SJSA1 (cell line): ENCODE data around the gene WWOX. TPM values are rescaled to one million over a fixed set of nuclear protein-coding genes. Genes with fewer than 3 reads are reported as not detected.
"Not testable (repeated sequence)": the region's sequence is repeated elsewhere in the genome, so short reads cannot be mapped to it uniquely, and the experiment has no call there.

Experiments used
- DNase-seq, 2 experiments: peaks; one replicate each; pipeline ENCODE4 v3.0.0-alpha.2; 2015 to 2020; ENCODE audit warnings: low spot score in 2 of 2, low read depth in 1 of 2
- H3K27ac ChIP-seq: fragments of 250-450 bp; sonication (Bioruptor Pico); 2 replicates; pipeline ENCODE4 v1.5.1; 2020; ENCODE audit warnings: mild to moderate bottlenecking, moderate library complexity
- H3K27me3 ChIP-seq: fragments of 250-450 bp; sonication (Bioruptor Pico); replicated peaks from 2 replicates; pipeline ENCODE4 v1.5.1; 2020; ENCODE audit warnings: mild to moderate bottlenecking, moderate library complexity
- H3K36me3 ChIP-seq: fragments of 250-450 bp; sonication (Bioruptor Pico); 2 replicates; pipeline ENCODE4 v1.5.1; 2020; ENCODE audit warnings: mild to moderate bottlenecking
- H3K4me1 ChIP-seq: fragments of 250-450 bp; sonication (Bioruptor Pico); replicated peaks from 2 replicates; pipeline ENCODE4 v1.6.1; 2021; ENCODE audit warnings: mild to moderate bottlenecking
- H3K4me3 ChIP-seq: fragments of 250-450 bp; sonication (Bioruptor Pico); 2 replicates; pipeline ENCODE4 v1.5.1; 2020; ENCODE audit warnings: mild to moderate bottlenecking
- H3K9me3 ChIP-seq: fragments of 250-450 bp; sonication (Bioruptor Pico); replicated peaks from 2 replicates; pipeline ENCODE4 v1.5.1; 2020; ENCODE audit warnings: mild to moderate bottlenecking
- total RNA-seq: library from RNA; depleted of rRNA; stranded (reverse); fragments of >200 nt; shearing (Covaris generic); gene quantifications from 2 replicates; pipeline ENCODE4 v1.2.3, GENCODE V29; 2014

The WWOX gene
- total RNA-seq, 1 experiment from 2014 or later, result 13.4 TPM

- no peak overlapping the region for H3K27ac ChIP-seq
- no peaks in the 10 kb centered on the region for H3K36me3 ChIP-seq
- peaks cover 2% of the 10 kb centered on the region; the same call in 1 of the 2 replicates for H3K9me3 ChIP-seq
- H3K27me3 ChIP-seq, result no peaks in the 10 kb centered on the region
- DNase-seq, result no peak
- H3K4me1 ChIP-seq, result no peaks in the 10 kb centered on the region
- no peak overlapping the region for H3K4me3 ChIP-seq
Measured at GRCh38 chr16:79041206-79041605, 941.8 kb downstream of the WWOX start.

- no peaks in the 10 kb centered on the region for H3K27me3 ChIP-seq
- DNase-seq, result no peak
- no peaks in the 10 kb centered on the region for H3K36me3 ChIP-seq
- no peak overlapping the region for H3K27ac ChIP-seq
- H3K4me1 ChIP-seq, result no peaks in the 10 kb centered on the region
- no peak overlapping the region for H3K4me3 ChIP-seq
- H3K9me3 ChIP-seq, result no peaks in the 10 kb centered on the region; the same call in 1 of the 2 replicates
Measured at GRCh38 chr16:79042141-79042540, 942.7 kb downstream of the WWOX start.

GRCh38 chr16:79042886-79043285 lies 943.4 kb downstream of the WWOX start:
- H3K4me1 ChIP-seq, result no peaks in the 10 kb centered on the region
- DNase-seq, result no peak
- H3K9me3 ChIP-seq, result no peaks in the 10 kb centered on the region; the same call in 1 of the 2 replicates
- no peak overlapping the region for H3K27ac ChIP-seq
- H3K27me3 ChIP-seq, result no peaks in the 10 kb centered on the region
- no peak overlapping the region for H3K4me3 ChIP-seq
- H3K36me3 ChIP-seq, result no peaks in the 10 kb centered on the region

- DNase-seq, result no peak
- Histone ChIP-seq H3K27ac (no peak overlapping the region), H3K36me3 (no peaks in the 10 kb centered on the region), H3K4me1 (no peaks in the 10 kb centered on the region), H3K4me3 (no peak overlapping the region), H3K27me3 (no peaks in the 10 kb centered on the region), H3K9me3 (no peaks in the 10 kb centered on the region; the same call in 1 of the 2 replicates)
Measured at GRCh38 chr16:79045191-79045590, 945.7 kb downstream of the WWOX start.

GRCh38 chr16:79047337-79047736 lies 947.9 kb downstream of the WWOX start:
- H3K27me3 ChIP-seq, result no peaks in the 10 kb centered on the region
- no peak overlapping the region for H3K27ac ChIP-seq
- no peaks in the 10 kb centered on the region; the same call in 1 of the 2 replicates for H3K9me3 ChIP-seq
- no peaks in the 10 kb centered on the region for H3K4me1 ChIP-seq
- H3K36me3 ChIP-seq, result no peaks in the 10 kb centered on the region
- no peak overlapping the region for H3K4me3 ChIP-seq
- no peak for DNase-seq

- H3K4me1 ChIP-seq, result no peaks in the 10 kb centered on the region
- no peak overlapping the region for H3K27ac ChIP-seq
- H3K36me3 ChIP-seq, result no peaks in the 10 kb centered on the region
- no peaks in the 10 kb centered on the region; the same call in 1 of the 2 replicates for H3K9me3 ChIP-seq
- H3K27me3 ChIP-seq, result no peaks in the 10 kb centered on the region
- no peak for DNase-seq
- H3K4me3 ChIP-seq, result no peak overlapping the region
Measured at GRCh38 chr16:79049040-79049439, 949.6 kb downstream of the WWOX start.

DNA sequence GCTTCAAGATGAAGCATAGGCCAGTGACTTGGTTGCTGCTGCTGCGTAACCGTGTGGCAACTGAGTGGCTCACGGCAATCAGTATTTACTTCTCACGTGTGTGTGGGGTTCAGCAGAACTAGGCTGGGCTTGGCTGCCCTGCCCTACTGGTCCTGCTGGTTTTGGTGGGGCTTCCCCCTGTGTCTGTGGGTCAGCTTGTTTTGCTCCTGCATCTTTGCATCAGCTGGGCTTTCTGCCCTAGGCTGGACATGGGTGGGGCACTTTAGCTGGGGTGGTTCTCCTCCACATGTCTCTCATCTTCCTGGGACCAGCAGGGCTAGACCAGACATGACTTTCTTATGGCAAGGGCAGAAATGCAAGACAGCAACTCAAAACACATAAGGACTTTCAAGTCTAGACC lies 950.6 kb downstream of the WWOX start:
- H3K9me3 ChIP-seq, result no peaks in the 10 kb centered on the region; the same call in 1 of the 2 replicates
- H3K36me3 ChIP-seq, result no peaks in the 10 kb centered on the region
- H3K4me1 ChIP-seq, result no peaks in the 10 kb centered on the region
- H3K4me3 ChIP-seq, result no peak overlapping the region
- no peaks in the 10 kb centered on the region for H3K27me3 ChIP-seq
- H3K27ac ChIP-seq, result no peak overlapping the region
- no peak for DNase-seq

DNA sequence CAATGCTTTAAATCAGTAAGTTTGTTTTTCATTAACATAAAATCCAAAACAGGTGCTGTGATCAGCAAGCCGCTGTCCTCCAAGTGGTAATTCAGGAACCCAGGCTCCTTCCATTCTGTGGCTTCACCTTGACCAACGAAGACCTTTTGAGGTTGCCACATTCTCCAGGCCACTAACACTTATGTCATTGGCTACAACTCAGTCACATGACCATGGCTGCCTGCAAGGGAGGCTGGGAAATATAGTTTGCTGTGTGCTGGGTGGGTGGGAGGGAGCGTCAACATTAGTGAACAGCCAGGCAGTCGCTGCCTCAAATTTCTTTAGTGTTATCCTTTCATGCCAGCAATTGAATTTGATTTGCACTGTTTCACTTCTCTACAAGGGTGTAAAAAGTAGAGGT lies 951.9 kb downstream of the WWOX start:
- no peak overlapping the region for H3K4me3 ChIP-seq

DNA sequence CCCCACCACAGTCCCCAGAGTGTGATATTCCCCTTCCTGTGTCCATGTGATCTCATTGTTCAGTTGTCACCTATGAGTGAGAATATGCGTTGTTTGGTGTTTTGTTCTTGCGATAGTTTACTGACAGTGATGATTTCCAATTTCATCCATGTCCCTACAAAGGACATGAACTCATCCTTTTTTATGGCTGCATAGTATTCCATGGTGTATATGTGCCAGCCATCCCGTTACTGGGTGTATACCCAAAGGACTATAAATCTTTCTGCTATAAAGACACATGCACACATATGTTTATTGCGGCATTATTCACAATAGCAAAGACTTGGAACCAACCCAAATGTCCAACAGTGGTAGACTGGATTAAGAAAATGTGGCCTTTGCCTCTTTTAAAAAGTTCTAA lies 952.7 kb downstream of the WWOX start:
- H3K27ac ChIP-seq, H3K36me3 ChIP-seq, H3K4me3 ChIP-seq, H3K9me3 ChIP-seq, H3K27me3 ChIP-seq, H3K4me1 ChIP-seq, DNase-seq: not testable (repeated sequence)

More for the DNA sequence above, 951.9 kb downstream of the WWOX start:
- Histone ChIP-seq H3K36me3 (no peaks in the 10 kb centered on the region), H3K27ac (no peak overlapping the region), H3K27me3 (no peaks in the 10 kb centered on the region), H3K4me1 (no peaks in the 10 kb centered on the region), H3K9me3 (no peaks in the 10 kb centered on the region; the same call in 1 of the 2 replicates)
- no peak for DNase-seq

GRCh38 chr16:79053577-79053976 lies 954.1 kb downstream of the WWOX start:
- Histone ChIP-seq H3K36me3 (no peaks in the 10 kb centered on the region), H3K4me3 (no peak overlapping the region), H3K27me3 (no peaks in the 10 kb centered on the region), H3K9me3 (peaks cover 3% of the 10 kb centered on the region), H3K27ac (no peak overlapping the region), H3K4me1 (no peaks in the 10 kb centered on the region)
- no peak for DNase-seq

GRCh38 chr16:79054211-79054984 lies 954.9 kb downstream of the WWOX start:
- no peaks in the 10 kb centered on the region for H3K4me1 ChIP-seq
- H3K9me3 ChIP-seq, result peaks cover 3% of the 10 kb centered on the region
- H3K4me3 ChIP-seq, result no peak overlapping the region
- no peaks in the 10 kb centered on the region for H3K27me3 ChIP-seq
- no peak overlapping the region for H3K27ac ChIP-seq
- DNase-seq, result no peak
- no peaks in the 10 kb centered on the region for H3K36me3 ChIP-seq

- H3K27me3 ChIP-seq, result no peaks in the 10 kb centered on the region
- no peak for DNase-seq
- H3K36me3 ChIP-seq, result no peaks in the 10 kb centered on the region
Measured at GRCh38 chr16:79055251-79055970, 956.0 kb downstream of the WWOX start.

DNA sequence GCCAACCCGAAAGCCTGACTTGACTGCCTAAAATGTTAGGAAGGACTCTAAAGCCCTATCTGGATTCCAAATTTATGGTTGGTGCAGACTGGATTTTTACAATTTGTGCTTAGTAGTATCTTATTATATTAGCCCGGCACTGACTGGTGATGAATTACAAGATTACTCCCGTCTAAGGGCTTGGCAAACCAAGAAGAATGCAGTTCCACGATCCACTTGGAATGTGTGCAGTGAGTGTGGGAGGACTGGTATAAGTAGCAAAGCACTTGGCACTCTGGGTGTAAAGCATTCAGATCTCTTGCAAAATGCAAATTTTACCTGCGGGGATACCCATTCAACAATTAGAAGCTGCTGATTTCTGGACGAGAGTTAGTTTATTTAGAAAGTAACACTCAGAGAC lies 961.7 kb downstream of the WWOX start:
- no peak overlapping the region for H3K4me3 ChIP-seq
- no peak overlapping the region for H3K27ac ChIP-seq

More at GRCh38 chr16:79055251-79055970, 956.0 kb downstream of the WWOX start:
- Histone ChIP-seq H3K4me3 (no peak overlapping the region), H3K9me3 (peaks cover 3% of the 10 kb centered on the region; the same call in 1 of the 2 replicates), H3K27ac (no peak overlapping the region), H3K4me1 (no peaks in the 10 kb centered on the region)

GRCh38 chr16:79062336-79062735 lies 962.9 kb downstream of the WWOX start:
- no peaks in the 10 kb centered on the region for H3K27me3 ChIP-seq

More for the DNA sequence above, 961.7 kb downstream of the WWOX start:
- Histone ChIP-seq H3K9me3 (peaks cover 3% of the 10 kb centered on the region; the same call in 1 of the 2 replicates), H3K27me3 (no peaks in the 10 kb centered on the region), H3K36me3 (no peaks in the 10 kb centered on the region), H3K4me1 (no peaks in the 10 kb centered on the region)
- DNase-seq, result no peak

More at GRCh38 chr16:79062336-79062735, 962.9 kb downstream of the WWOX start:
- no peak overlapping the region for H3K27ac ChIP-seq
- no peaks in the 10 kb centered on the region for H3K4me1 ChIP-seq
- DNase-seq, result no peak
- no peaks in the 10 kb centered on the region for H3K9me3 ChIP-seq
- H3K36me3 ChIP-seq, result no peaks in the 10 kb centered on the region
- H3K4me3 ChIP-seq, result no peak overlapping the region
